AG09309 (cell line): ENCODE data around the gene SMIM31.

Source experiments
- DNase-seq: peaks from one replicate; pipeline ENCODE4 v3.0.0-alpha.2; 2010; ENCODE audit warnings: low read depth
- H3K4me3 ChIP-seq: 2 replicates; pipeline ENCODE4 v1.5.1; 2011; ENCODE audit warnings: mild to moderate bottlenecking, low read depth, low read length, moderate library complexity; ENCODE audit not compliant: control insufficient read depth
- CTCF ChIP-seq: IDR thresholded peaks from 2 replicates; pipeline ENCODE4 v1.5.1; 2011; ENCODE audit warnings: mild to moderate bottlenecking, low read depth, low read length, inconsistent platforms; ENCODE audit not compliant: insufficient read depth, control insufficient read depth; ENCODE audit errors: missing control alignments

SMIM31 gene

GRCh38 chr4:164761746-164762275 lies 7.9 kb downstream of the SMIM31 start:
- H3K4me3 ChIP-seq, result no peak overlapping the region
- no peak for DNase-seq
- no peak for TF ChIP-seq CTCF

GRCh38 chr4:164765096-164765495 lies 11.2 kb downstream of the SMIM31 start:
- DNase-seq, result no peak
- no peak overlapping the region for H3K4me3 ChIP-seq
- no peak for TF ChIP-seq CTCF

- no peak for TF ChIP-seq CTCF
- H3K4me3 ChIP-seq, result no peak overlapping the region
- DNase-seq, result no peak
These were observed 11.9 kb downstream of the SMIM31 start for GRCh38 chr4:164765833-164766232.

- no peak for TF ChIP-seq CTCF
- DNase-seq, result no peak
- no peak overlapping the region for H3K4me3 ChIP-seq
These were observed 14.6 kb downstream of the SMIM31 start for GRCh38 chr4:164768516-164768915.

GRCh38 chr4:164770010-164770724 lies 16.2 kb downstream of the SMIM31 start:
- no peak for DNase-seq
- no peak for TF ChIP-seq CTCF
- no peak overlapping the region for H3K4me3 ChIP-seq

GRCh38 chr4:164771088-164771487 lies 17.2 kb downstream of the SMIM31 start:
- no peak overlapping the region for H3K4me3 ChIP-seq
- no peak for DNase-seq
- no peak for TF ChIP-seq CTCF

GRCh38 chr4:164772076-164772475 lies 18.1 kb downstream of the SMIM31 start:
- no peak for DNase-seq
- H3K4me3 ChIP-seq, result no peak overlapping the region
- TF ChIP-seq CTCF, result no peak
